Mesendoderm (in vitro differentiated cells): ENCODE data around the gene DRD5.

Experiments used
- DNase-seq: peaks from one replicate; pipeline ENCODE4 v3.0.0; 2013
- H2AK5ac ChIP-seq: 2 replicates; pipeline ENCODE4 v1.6.1; 2013; ENCODE audit warnings: low read length, inconsistent platforms
- H2BK120ac ChIP-seq: 2 replicates; pipeline ENCODE4 v1.6.1; 2013; ENCODE audit warnings: low read depth, mild to moderate bottlenecking, low read length, moderate library complexity, mixed read lengths
- H2BK15ac ChIP-seq: replicated peaks from 2 replicates; pipeline ENCODE4 v1.6.1; 2013; ENCODE audit warnings: low read depth, mild to moderate bottlenecking, moderate library complexity
- H2BK5ac ChIP-seq: 2 replicates; pipeline ENCODE4 v1.6.1; 2013; ENCODE audit warnings: low read length, inconsistent platforms
- H3K18ac ChIP-seq: 2 replicates; pipeline ENCODE4 v1.6.1; 2013; ENCODE audit warnings: mild to moderate bottlenecking, low read length, mixed read lengths
- H3K23ac ChIP-seq: one replicate; pipeline ENCODE4 v1.6.1; 2013; ENCODE audit warnings: low read length
- H3K27ac ChIP-seq: 2 replicates; pipeline ENCODE4 v1.5.1; 2013; ENCODE audit warnings: low read depth, mild to moderate bottlenecking, inconsistent platforms, low read length, moderate library complexity
- H3K27me3 ChIP-seq: 2 replicates; pipeline ENCODE4 v1.6.1; 2013; ENCODE audit warnings: low read length, control low read depth, mild to moderate bottlenecking, inconsistent platforms; ENCODE audit not compliant: insufficient read depth, poor library complexity
- H3K36me3 ChIP-seq: 2 replicates; pipeline ENCODE4 v1.6.1; 2013; ENCODE audit warnings: low read length, inconsistent platforms; ENCODE audit not compliant: control insufficient read depth, insufficient read depth
- H3K4ac ChIP-seq: one replicate; pipeline ENCODE4 v1.6.1; 2013; ENCODE audit warnings: low read depth, mild to moderate bottlenecking, low read length, moderate library complexity
- H3K4me1 ChIP-seq: 2 replicates; pipeline ENCODE4 v1.6.1; 2013; ENCODE audit warnings: low read depth, low read length, inconsistent platforms; ENCODE audit not compliant: control insufficient read depth
- H3K4me2 ChIP-seq: 2 replicates; pipeline ENCODE4 v1.6.1; 2013; ENCODE audit warnings: low read length
- H3K4me3 ChIP-seq: 2 replicates; pipeline ENCODE4 v1.5.1; 2013; ENCODE audit warnings: mild to moderate bottlenecking, low read length
- H3K56ac ChIP-seq: one replicate; pipeline ENCODE4 v1.6.1; 2013; ENCODE audit warnings: low read length
- H3K79me1 ChIP-seq: 2 replicates; pipeline ENCODE4 v1.6.1; 2013; ENCODE audit warnings: low read length, inconsistent platforms
- H3K79me2 ChIP-seq: 2 replicates; pipeline ENCODE4 v1.6.1; 2013; ENCODE audit warnings: mild to moderate bottlenecking, low read length; ENCODE audit not compliant: control insufficient read depth, insufficient read depth
- H3K9ac ChIP-seq: 2 replicates; pipeline ENCODE4 v1.6.1; 2013; ENCODE audit warnings: low read length, inconsistent platforms
- H4K5ac ChIP-seq: one replicate; pipeline ENCODE4 v1.6.1; 2013; ENCODE audit warnings: low read length
- H4K8ac ChIP-seq: one replicate; pipeline ENCODE4 v1.6.1; 2013; ENCODE audit warnings: low read depth, mild to moderate bottlenecking, control low read depth, low read length, moderate library complexity
- WGBS: extraction: QIAGEN DNeasy Blood & Tissue Kit; methylation state at CpG from one replicate; pipeline ENCODE4 v1.1.7; 2013; ENCODE audit warnings: low lambda C conversion rate, missing lambda C conversion rate; ENCODE audit not compliant: insufficient coverage; ENCODE audit errors: extremely low coverage; 5-methylcytosine and 5-hydroxymethylcytosine counted together

Gene DRD5

GRCh38 chr4:9820343-9820742 is 38.9 kb downstream of the DRD5 start:
- Histone ChIP-seq H3K36me3 (no peaks in the 10 kb centered on the region), H3K56ac (no peak overlapping the region), H3K27ac (no peak overlapping the region), H4K5ac (no peak overlapping the region), H2BK5ac (no peak overlapping the region), H3K4ac (no peak overlapping the region), H3K79me1 (no peaks in the 10 kb centered on the region), H2BK15ac (no peak overlapping the region), H3K27me3 (no peaks in the 10 kb centered on the region), H3K9ac (no peak overlapping the region), H3K79me2 (no peaks in the 10 kb centered on the region), H3K23ac (no peak overlapping the region), H3K4me1 (no peaks in the 10 kb centered on the region), H3K18ac (no peak overlapping the region), H3K4me3 (no peak overlapping the region), H2AK5ac (no peak overlapping the region), H3K4me2 (no peak overlapping the region), H4K8ac (no peak overlapping the region), H2BK120ac (no peak overlapping the region)
- no CpG with 5 or more reads among the region's 5 CpGs for WGBS
- DNase-seq = no peak

DNA sequence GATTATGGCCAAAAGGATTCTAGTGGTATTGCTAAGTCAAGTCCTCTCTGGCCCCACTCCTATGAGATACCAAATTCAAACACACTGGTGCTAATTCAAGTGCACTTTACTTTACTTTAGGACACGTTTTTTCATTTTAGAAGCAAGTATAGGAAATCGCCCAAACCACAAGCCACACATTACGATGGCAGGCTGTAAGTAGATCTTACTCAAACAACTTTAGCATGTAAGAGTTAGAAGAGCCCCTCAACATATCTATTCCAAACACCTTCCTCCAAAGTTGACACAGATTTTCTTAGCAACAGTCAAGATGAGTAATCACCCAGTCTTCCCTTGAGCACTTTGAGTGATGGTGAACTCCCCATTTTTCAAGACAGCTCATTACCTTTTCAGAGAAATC is 43.6 kb downstream of the DRD5 start:
- Histone ChIP-seq H4K5ac (no peak overlapping the region), H4K8ac (no peak overlapping the region), H2AK5ac (no peak overlapping the region), H3K4me3 (no peak overlapping the region), H3K18ac (no peak overlapping the region), H2BK15ac (no peak overlapping the region), H2BK5ac (no peak overlapping the region), H2BK120ac (no peak overlapping the region), H3K79me1 (no peaks in the 10 kb centered on the region), H3K23ac (no peak overlapping the region), H3K4me2 (no peak overlapping the region), H3K56ac (no peak overlapping the region), H3K27me3 (no peaks in the 10 kb centered on the region), H3K27ac (no peak overlapping the region), H3K9ac (no peak overlapping the region), H3K79me2 (no peaks in the 10 kb centered on the region), H3K36me3 (no peaks in the 10 kb centered on the region), H3K4ac (no peak overlapping the region), H3K4me1 (no peaks in the 10 kb centered on the region)
- no CpG with 5 or more reads among the region's 3 CpGs for WGBS
- DNase-seq = no peak

DNA sequence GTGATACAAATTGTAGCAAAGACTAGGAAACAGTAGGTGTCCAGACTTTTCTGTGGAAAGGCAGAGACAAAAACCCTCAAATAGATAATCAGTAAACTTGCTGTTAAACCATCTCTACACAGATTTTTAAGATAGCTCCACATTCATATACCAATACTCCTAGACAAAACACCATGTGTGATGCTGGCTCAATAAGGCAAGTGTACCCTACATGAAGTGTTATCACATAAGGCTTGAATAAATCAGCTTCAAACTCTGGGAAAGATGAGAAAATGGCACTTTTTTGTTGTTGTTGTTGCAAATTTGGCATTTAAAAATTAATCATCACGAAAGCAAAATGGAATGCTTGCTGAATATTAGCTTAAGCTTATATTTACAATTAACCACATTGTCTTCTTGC is 45.1 kb downstream of the DRD5 start:
- Histone ChIP-seq H3K4ac (no peak overlapping the region), H3K79me1 (no peaks in the 10 kb centered on the region), H3K27ac (no peak overlapping the region), H3K18ac (no peak overlapping the region), H3K79me2 (no peaks in the 10 kb centered on the region), H3K36me3 (no peaks in the 10 kb centered on the region), H3K4me3 (no peak overlapping the region), H2AK5ac (no peak overlapping the region), H2BK15ac (no peak overlapping the region), H4K8ac (no peak overlapping the region), H2BK120ac (no peak overlapping the region), H3K4me1 (no peaks in the 10 kb centered on the region), H3K56ac (no peak overlapping the region), H3K9ac (no peak overlapping the region), H4K5ac (no peak overlapping the region), H3K27me3 (no peaks in the 10 kb centered on the region), H2BK5ac (no peak overlapping the region), H3K23ac (no peak overlapping the region), H3K4me2 (no peak overlapping the region)
- WGBS = no CpG with 5 or more reads among the region's 1 CpG
- DNase-seq = no peak

GRCh38 chr4:9832640-9833039 is 51.2 kb downstream of the DRD5 start:
- DNase-seq = no peak
- Histone ChIP-seq H3K18ac (no peak overlapping the region), H3K56ac (no peak overlapping the region), H3K27ac (no peak overlapping the region), H3K27me3 (no peaks in the 10 kb centered on the region), H4K5ac (no peak overlapping the region), H2BK120ac (no peak overlapping the region), H3K79me2 (no peaks in the 10 kb centered on the region), H3K4me3 (no peak overlapping the region), H3K4ac (no peak overlapping the region), H3K23ac (no peak overlapping the region), H2BK15ac (no peak overlapping the region), H3K4me1 (no peaks in the 10 kb centered on the region), H3K36me3 (no peaks in the 10 kb centered on the region), H3K4me2 (no peak overlapping the region), H3K79me1 (no peaks in the 10 kb centered on the region), H2AK5ac (no peak overlapping the region), H3K9ac (no peak overlapping the region), H2BK5ac (no peak overlapping the region), H4K8ac (no peak overlapping the region)
- no CpG with 5 or more reads among the region's 2 CpGs for WGBS

- Histone ChIP-seq H3K27ac (no peak overlapping the region), H3K36me3 (no peaks in the 10 kb centered on the region), H3K4me1 (no peaks in the 10 kb centered on the region), H3K79me1 (no peaks in the 10 kb centered on the region), H4K8ac (no peak overlapping the region), H2BK5ac (no peak overlapping the region), H3K9ac (no peak overlapping the region), H3K18ac (no peak overlapping the region), H3K4ac (no peak overlapping the region), H2AK5ac (no peak overlapping the region), H3K4me2 (no peak overlapping the region), H2BK15ac (no peak overlapping the region), H2BK120ac (no peak overlapping the region), H3K27me3 (no peaks in the 10 kb centered on the region), H3K79me2 (no peaks in the 10 kb centered on the region), H4K5ac (no peak overlapping the region), H3K23ac (no peak overlapping the region), H3K56ac (no peak overlapping the region), H3K4me3 (no peak overlapping the region)
- no peak for DNase-seq
- no CpG with 5 or more reads among the region's 5 CpGs for WGBS
These were observed 52.0 kb downstream of the DRD5 start for GRCh38 chr4:9833421-9833820.
